SU-DHL-6 (cell line): ENCODE measurements around the gene SPTA1.

Experiments
- H2AFZ ChIP-seq: fragments of 200-600 bp; sonication (generic); 2 replicates; pipeline ENCODE4 v1.6.1; 2014; ENCODE audit warnings: low read depth, mild to moderate bottlenecking, moderate library complexity, mixed read lengths, antibody characterized with exemption, low read length; ENCODE audit not compliant: severe bottlenecking
- H3F3A ChIP-seq: fragments of 200-600 bp; shearing (Covaris generic); 2 replicates; pipeline ENCODE4 v1.6.0; 2016; ENCODE audit warnings: antibody characterized with exemption, mild to moderate bottlenecking; ENCODE audit not compliant: insufficient read depth
- H3K27ac ChIP-seq: fragments of 200-600 bp; sonication (generic); 2 replicates; pipeline ENCODE4 v1.5.1; 2016; ENCODE audit warnings: low read depth, mild to moderate bottlenecking, low read length, moderate library complexity, mixed read lengths
- H3K27me3 ChIP-seq: fragments of 200-600 bp; sonication (generic), shearing (Covaris generic); 2 replicates; pipeline ENCODE4 v1.6.0; 2014; ENCODE audit warnings: mild to moderate bottlenecking, low read length
- H3K36me3 ChIP-seq: fragments of 200-600 bp; sonication (generic); 2 replicates; pipeline ENCODE4 v1.6.1; 2014; ENCODE audit warnings: mild to moderate bottlenecking, low read length, mixed read lengths
- H3K4me2 ChIP-seq: fragments of 300-600, 200-600 bp; shearing (Covaris generic), sonication (generic); 2 replicates; pipeline ENCODE4 v1.6.0; 2014; ENCODE audit warnings: low read length, low read depth, mild to moderate bottlenecking; ENCODE audit not compliant: poor library complexity, severe bottlenecking
- H3K4me3 ChIP-seq: fragments of 200-600 bp; sonication (generic); 2 replicates; pipeline ENCODE4 v1.5.1; 2014; ENCODE audit warnings: antibody characterized with exemption, low read length, mild to moderate bottlenecking, mixed read lengths; ENCODE audit not compliant: insufficient read depth, poor library complexity, severe bottlenecking
- H3K79me2 ChIP-seq: fragments of 200-600 bp; sonication (generic); 2 replicates; pipeline ENCODE4 v1.6.1; 2014; ENCODE audit warnings: mild to moderate bottlenecking, low read length, moderate library complexity; ENCODE audit not compliant: insufficient read depth
- H3K9ac ChIP-seq: fragments of 200-600 bp; sonication (generic); 2 replicates; pipeline ENCODE4 v1.7.0; 2014; ENCODE audit warnings: mild to moderate bottlenecking, low read length
- H3K9me2 ChIP-seq: fragments of 200-600 bp; sonication (generic); replicated peaks from 2 replicates; pipeline ENCODE4 v1.6.1; 2014; ENCODE audit warnings: low read length; ENCODE audit not compliant: insufficient read depth
- H3K9me3 ChIP-seq: fragments of 200-600 bp; sonication (generic); 2 replicates; pipeline ENCODE4 v1.6.1; 2014; ENCODE audit warnings: low read length, mixed read lengths; ENCODE audit not compliant: insufficient read depth
- H4K20me1 ChIP-seq: fragments of 200-600 bp; sonication (generic); 2 replicates; pipeline ENCODE4 v1.6.1; 2014; ENCODE audit warnings: low read depth, mild to moderate bottlenecking, antibody characterized with exemption, low read length, moderate library complexity, mixed read lengths
- EZH2phosphoT487 ChIP-seq: fragments of 200-600 bp; sonication (generic), shearing (Covaris generic); conservative IDR thresholded peaks from 2 replicates; pipeline ENCODE4 v1.6.1; 2018; ENCODE audit warnings: mild to moderate bottlenecking, antibody characterized with exemption, low read length, moderate library complexity, mixed read lengths
- TF ChIP-seq, protein P1 (sequence below): fragments of 200-600 bp; sonication (generic); IDR thresholded peaks from one replicate; pipeline ENCODE4 v1.5.1; 2017; ENCODE audit warnings: antibody characterized with exemption, mild to moderate bottlenecking, low read length, moderate library complexity; ENCODE audit not compliant: insufficient read depth, poor library complexity, severe bottlenecking

SPTA1 gene

DNA sequence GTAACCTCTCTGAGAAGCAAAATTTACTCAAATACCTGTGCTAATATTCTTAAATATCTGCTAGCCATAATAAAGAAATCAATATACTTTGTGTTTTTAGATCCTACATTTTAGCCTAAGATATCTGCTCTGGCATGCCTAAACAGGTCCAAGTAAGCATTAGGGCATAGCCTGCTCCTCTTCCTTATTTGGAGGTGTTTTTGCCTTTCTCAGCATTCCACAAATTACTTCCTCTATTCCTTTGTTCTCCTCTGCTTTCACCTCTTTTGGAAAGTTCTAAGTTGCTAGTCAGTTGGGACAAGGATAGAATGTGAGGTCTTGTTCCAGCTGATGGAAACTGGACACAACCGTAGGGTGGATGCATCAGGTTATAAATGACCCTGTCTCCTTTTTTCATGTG lies 99.6 kb downstream of the SPTA1 start:
- Histone ChIP-seq H3K9me2 (no peaks in the 10 kb centered on the region), H3K4me2 (no peak overlapping the region), H3K27me3 (no peaks in the 10 kb centered on the region), H3K79me2 (no peaks in the 10 kb centered on the region), H3K27ac (no peak overlapping the region), H3K36me3 (no peaks in the 10 kb centered on the region), H4K20me1 (no peaks in the 10 kb centered on the region), H3K9ac (no peak overlapping the region), H2AFZ (no peak overlapping the region), H3F3A (no peaks in the 10 kb centered on the region), H3K4me3 (no peak overlapping the region), H3K9me3 (0 out of 2 replicates have a peak, but pooled peaks cover 4% of the 10 kb centered on the region)
- no peak for TF ChIP-seq EZH2phosphoT487

DNA sequence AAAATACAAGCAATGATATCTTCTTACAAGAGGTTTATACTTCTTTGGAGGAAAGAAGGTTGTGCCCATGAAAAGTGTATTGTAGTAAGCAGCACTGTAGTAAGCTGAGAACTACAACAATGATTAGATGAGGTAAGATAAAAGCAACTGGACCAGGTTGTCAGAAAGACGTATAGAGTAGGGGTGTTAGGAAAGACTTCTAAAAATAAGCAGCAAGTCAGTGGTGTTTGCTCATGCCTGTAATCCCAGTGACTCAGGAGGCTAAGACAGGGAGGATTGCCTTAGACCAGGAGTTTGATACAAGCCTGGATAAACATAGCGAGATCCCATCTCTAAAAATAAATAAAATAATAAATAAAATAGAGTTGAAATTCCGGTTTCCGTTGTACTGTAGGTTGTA lies 102.6 kb downstream of the SPTA1 start:
- no peaks in the 10 kb centered on the region for H3K27me3 ChIP-seq
- H3K27ac ChIP-seq, result no peak overlapping the region
- no peaks in the 10 kb centered on the region for H4K20me1 ChIP-seq
- H3K79me2 ChIP-seq, result no peaks in the 10 kb centered on the region
- H3K9ac ChIP-seq, result no peak overlapping the region
- H3K9me3 ChIP-seq, result 0 out of 2 replicates have a peak, but pooled peaks cover 4% of the 10 kb centered on the region
- TF ChIP-seq, protein P1, sequence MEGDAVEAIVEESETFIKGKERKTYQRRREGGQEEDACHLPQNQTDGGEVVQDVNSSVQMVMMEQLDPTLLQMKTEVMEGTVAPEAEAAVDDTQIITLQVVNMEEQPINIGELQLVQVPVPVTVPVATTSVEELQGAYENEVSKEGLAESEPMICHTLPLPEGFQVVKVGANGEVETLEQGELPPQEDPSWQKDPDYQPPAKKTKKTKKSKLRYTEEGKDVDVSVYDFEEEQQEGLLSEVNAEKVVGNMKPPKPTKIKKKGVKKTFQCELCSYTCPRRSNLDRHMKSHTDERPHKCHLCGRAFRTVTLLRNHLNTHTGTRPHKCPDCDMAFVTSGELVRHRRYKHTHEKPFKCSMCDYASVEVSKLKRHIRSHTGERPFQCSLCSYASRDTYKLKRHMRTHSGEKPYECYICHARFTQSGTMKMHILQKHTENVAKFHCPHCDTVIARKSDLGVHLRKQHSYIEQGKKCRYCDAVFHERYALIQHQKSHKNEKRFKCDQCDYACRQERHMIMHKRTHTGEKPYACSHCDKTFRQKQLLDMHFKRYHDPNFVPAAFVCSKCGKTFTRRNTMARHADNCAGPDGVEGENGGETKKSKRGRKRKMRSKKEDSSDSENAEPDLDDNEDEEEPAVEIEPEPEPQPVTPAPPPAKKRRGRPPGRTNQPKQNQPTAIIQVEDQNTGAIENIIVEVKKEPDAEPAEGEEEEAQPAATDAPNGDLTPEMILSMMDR, result no peak
- no peaks in the 10 kb centered on the region for H3K9me2 ChIP-seq
- H3K36me3 ChIP-seq, result no peaks in the 10 kb centered on the region
- H2AFZ ChIP-seq, result no peak overlapping the region
- no peaks in the 10 kb centered on the region for H3F3A ChIP-seq
- H3K4me2 ChIP-seq, result no peak overlapping the region
- no peak overlapping the region for H3K4me3 ChIP-seq

DNA sequence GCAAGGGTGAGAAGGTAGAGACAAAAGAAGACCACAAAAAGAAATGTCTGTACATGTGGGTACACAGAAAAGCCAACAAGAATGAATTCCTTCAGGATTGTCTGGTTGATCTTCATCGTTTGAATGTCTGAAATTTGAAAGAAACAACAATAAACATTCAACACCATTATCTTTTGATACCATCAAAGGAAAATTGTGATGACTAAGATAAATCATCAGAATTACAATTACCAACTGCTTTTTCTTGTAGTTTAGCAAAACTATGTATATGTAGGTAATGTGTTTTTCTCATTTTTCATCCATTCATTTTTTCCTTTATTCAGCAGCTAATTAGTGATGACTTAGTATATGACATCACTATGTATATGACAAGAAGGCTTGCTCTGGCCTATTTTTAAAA lies 106.8 kb downstream of the SPTA1 start, which contains the start of gene OR10X1:
Gene OR10X1 (minus strand): TSS at position 167 of the 400 bp plus-strand sequence. CDS start 0 bp downstream, at position 167.
- Histone ChIP-seq H3K27ac (no peak within 1 kb of the TSS), H3K9me3 (no peaks in the 10 kb centered on the region), H3K4me3 (no peak within 1 kb of the TSS), H3K79me2 (no peaks in the 10 kb centered on the region), H3K4me2 (no peak within 1 kb of the TSS), H3K27me3 (no peaks in the 10 kb centered on the region), H3F3A (no peaks in the 10 kb centered on the region), H4K20me1 (no peaks in the 10 kb centered on the region), H3K9me2 (no peaks in the 10 kb centered on the region), H3K9ac (no peak within 1 kb of the TSS), H2AFZ (no peak within 1 kb of the TSS), H3K36me3 (no peaks in the 10 kb centered on the region)
- no peak for TF ChIP-seq EZH2phosphoT487
- TF ChIP-seq, protein P1, result no peak

DNA sequence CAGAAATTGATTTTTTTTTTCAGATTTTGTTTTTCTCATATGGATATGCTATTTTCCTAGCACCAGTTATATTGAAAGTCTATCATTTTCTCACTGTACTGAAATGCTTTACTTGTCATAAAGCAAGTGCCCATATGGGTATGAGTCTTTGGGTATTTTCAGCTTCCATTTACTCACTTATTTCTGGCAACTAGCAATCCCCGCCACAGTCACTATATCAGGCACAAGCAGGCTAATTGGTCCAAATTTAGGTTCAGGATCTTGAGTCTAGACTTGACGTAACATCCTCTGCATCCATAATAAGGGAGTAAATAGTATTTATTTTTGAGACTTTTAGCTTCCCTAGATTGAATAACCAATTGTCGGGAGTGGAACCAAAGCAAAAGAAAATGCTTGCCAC lies 109.0 kb downstream of the SPTA1 start:
- no peaks in the 10 kb centered on the region for H3K36me3 ChIP-seq
- no peak for TF ChIP-seq EZH2phosphoT487
- TF ChIP-seq, protein P1, result no peak
- H3K4me3 ChIP-seq, result no peak overlapping the region
- no peak overlapping the region for H3K4me2 ChIP-seq
- H3K79me2 ChIP-seq, result no peaks in the 10 kb centered on the region
- H2AFZ ChIP-seq, result no peak overlapping the region
- no peaks in the 10 kb centered on the region for H3K9me2 ChIP-seq
- H3K27ac ChIP-seq, result no peak overlapping the region
- no peaks in the 10 kb centered on the region for H3K9me3 ChIP-seq
- H3K9ac ChIP-seq, result no peak overlapping the region
- no peaks in the 10 kb centered on the region for H3K27me3 ChIP-seq
- no peaks in the 10 kb centered on the region for H4K20me1 ChIP-seq
- H3F3A ChIP-seq, result no peaks in the 10 kb centered on the region
